Nephron (organoid): ENCODE results near the gene MCHR1.
A peak's percentile ranks its signal among the peaks of the same experiment; 100 is the strongest.

Source experiments
- H3K27ac Mint-ChIP-seq, 3 experiments: 2 replicates each; pipeline ENCODE4 v1.8.0; 2020; ENCODE audit warnings: mixed read lengths in 3 of 3, mild to moderate bottlenecking in 2 of 3, moderate library complexity in 1 of 3
- H3K27me3 Mint-ChIP-seq: 2 replicates; pipeline ENCODE4 v1.8.0; 2021; ENCODE audit warnings: low read depth, mild to moderate bottlenecking, moderate library complexity, mixed read lengths
- H3K36me3 Mint-ChIP-seq: 2 replicates; pipeline ENCODE4 v1.8.0; 2020; ENCODE audit warnings: low read depth, mixed read lengths
- H3K4me1 Mint-ChIP-seq: 2 replicates; pipeline ENCODE4 v1.8.0; 2020; ENCODE audit warnings: mixed read lengths
- H3K4me3 Mint-ChIP-seq, 3 experiments: 2 replicates each; pipeline ENCODE4 v1.8.0; 2020; ENCODE audit warnings: mild to moderate bottlenecking in 3 of 3, mixed read lengths in 3 of 3, moderate library complexity in 2 of 3
- H3K9me3 Mint-ChIP-seq: 2 replicates; pipeline ENCODE4 v1.8.0; 2020; ENCODE audit warnings: mixed read lengths
- CTCF ChIP-seq, 3 experiments: fragments of 200-600 bp; sonication (generic); IDR thresholded peaks; one replicate each; pipeline ENCODE4 v1.5.0; 2021; ENCODE audit warnings: antibody characterized with exemption in 3 of 3; ENCODE audit not compliant: unreplicated experiment in 3 of 3

Gene MCHR1

GRCh38 chr22:40679964-40680818 is 907 bp downstream of the MCHR1 start:
- H3K4me1 Mint-ChIP-seq: peaks cover 50% of the 10 kb centered on the region
- H3K27me3 Mint-ChIP-seq: peaks cover 22% of the 10 kb centered on the region
- peak overlapping the region; percentile 75 to 78 (median 75) for H3K27ac Mint-ChIP-seq
- no peaks in the 10 kb centered on the region for H3K36me3 Mint-ChIP-seq
- H3K4me3 Mint-ChIP-seq: peak overlapping the region; percentile 79 to 80 (median 79)
- H3K9me3 Mint-ChIP-seq: peaks cover 2% of the 10 kb centered on the region
- no peak for TF ChIP-seq CTCF (IDR thresholded peaks at IDR 0.05; ENCODE audit: unreplicated experiment in 3 of 3)

- TF ChIP-seq CTCF (IDR thresholded peaks at IDR 0.05; ENCODE audit: unreplicated experiment in 3 of 3): no peak
- Mint-ChIP-seq H3K27me3 (peaks cover 24% of the 10 kb centered on the region), H3K4me1 (peaks cover 53% of the 10 kb centered on the region), H3K9me3 (peaks cover 2% of the 10 kb centered on the region), H3K27ac (peak overlapping the region; percentile 75 to 78 (median 75)), H3K36me3 (no peaks in the 10 kb centered on the region), H3K4me3 (peak overlapping the region in 2 of 3 experiments; percentile 79 to 80)
Measured at GRCh38 chr22:40680819-40681183, 1.5 kb downstream of the MCHR1 start.

- no peak overlapping the region for H3K27ac Mint-ChIP-seq
- H3K4me1 Mint-ChIP-seq: peaks cover 53% of the 10 kb centered on the region
- no peaks in the 10 kb centered on the region for H3K36me3 Mint-ChIP-seq
- TF ChIP-seq CTCF (IDR thresholded peaks at IDR 0.05; ENCODE audit: unreplicated experiment in 3 of 3): no peak
- no peak overlapping the region for H3K4me3 Mint-ChIP-seq
- peaks cover 2% of the 10 kb centered on the region for H3K9me3 Mint-ChIP-seq
- H3K27me3 Mint-ChIP-seq: peaks cover 24% of the 10 kb centered on the region
Measured at GRCh38 chr22:40681451-40681850, 2.2 kb downstream of the MCHR1 start.

- H3K9me3 Mint-ChIP-seq: peaks cover 2% of the 10 kb centered on the region
- no peak overlapping the region for H3K27ac Mint-ChIP-seq
- no peaks in the 10 kb centered on the region for H3K36me3 Mint-ChIP-seq
- H3K4me3 Mint-ChIP-seq: no peak overlapping the region
- TF ChIP-seq CTCF (IDR thresholded peaks at IDR 0.05; ENCODE audit: unreplicated experiment in 3 of 3): no peak
- peaks cover 39% of the 10 kb centered on the region for H3K4me1 Mint-ChIP-seq
- peaks cover 27% of the 10 kb centered on the region for H3K27me3 Mint-ChIP-seq
Measured at GRCh38 chr22:40684728-40685127, 5.4 kb downstream of the MCHR1 start.

GRCh38 chr22:40685406-40685805 is 6.1 kb downstream of the MCHR1 start:
- H3K27me3 Mint-ChIP-seq: peaks cover 24% of the 10 kb centered on the region
- no peak for TF ChIP-seq CTCF (IDR thresholded peaks at IDR 0.05; ENCODE audit: unreplicated experiment in 3 of 3)
- H3K27ac Mint-ChIP-seq: no peak overlapping the region
- H3K36me3 Mint-ChIP-seq: no peaks in the 10 kb centered on the region
- no peak overlapping the region for H3K4me3 Mint-ChIP-seq
- peaks cover 32% of the 10 kb centered on the region for H3K4me1 Mint-ChIP-seq
- H3K9me3 Mint-ChIP-seq: peaks cover 2% of the 10 kb centered on the region

GRCh38 chr22:40687706-40688105 is 8.4 kb downstream of the MCHR1 start:
- no peaks in the 10 kb centered on the region for H3K36me3 Mint-ChIP-seq
- no peak overlapping the region for H3K27ac Mint-ChIP-seq
- no peak overlapping the region for H3K4me3 Mint-ChIP-seq
- TF ChIP-seq CTCF (IDR thresholded peaks at IDR 0.05; ENCODE audit: unreplicated experiment in 3 of 3): no peak
- H3K9me3 Mint-ChIP-seq: peaks cover 2% of the 10 kb centered on the region
- peaks cover 8% of the 10 kb centered on the region for H3K27me3 Mint-ChIP-seq
- peaks cover 10% of the 10 kb centered on the region for H3K4me1 Mint-ChIP-seq
